IgD-negative memory B cell (primary cell): Measurements from ENCODE around the gene STRAP. TPM values are rescaled to one million over a fixed set of nuclear protein-coding genes. Genes with fewer than 3 reads are reported as not detected.
A peak's percentile ranks its signal among the peaks of the same experiment; 100 is the strongest.
"Not testable (repeated sequence)": the region's sequence is repeated elsewhere in the genome, so short reads cannot be mapped to it uniquely, and the experiment has no call there.

ENCODE experiments used
- H3K27ac Mint-ChIP-seq, 3 donors: one replicate each; pipeline ENCODE4 v1.8.0; 2020 to 2022; ENCODE audit warnings: mild to moderate bottlenecking in 3 of 3, mixed read lengths in 3 of 3, moderate library complexity in 1 of 3
- H3K27me3 Mint-ChIP-seq: one replicate; pipeline ENCODE4 v1.8.0; 2021; ENCODE audit warnings: mixed read lengths
- H3K36me3 Mint-ChIP-seq: one replicate; pipeline ENCODE4 v1.8.0; 2020; ENCODE audit warnings: mild to moderate bottlenecking, mixed read lengths
- H3K4me1 Mint-ChIP-seq, 3 donors: one replicate each; pipeline ENCODE4 v1.8.0; 2020 to 2022; ENCODE audit warnings: mixed read lengths in 3 of 3, mild to moderate bottlenecking in 1 of 3
- H3K4me3 Mint-ChIP-seq, 4 donors: one replicate each; pipeline ENCODE4 v1.8.0; 2020 to 2022; ENCODE audit warnings: mild to moderate bottlenecking in 4 of 4, mixed read lengths in 4 of 4, moderate library complexity in 3 of 4
- H3K9me3 Mint-ChIP-seq, 3 donors: one replicate each; pipeline ENCODE4 v1.8.0; 2020 to 2021; ENCODE audit warnings: mixed read lengths in 3 of 3, mild to moderate bottlenecking in 1 of 3
- polyA plus RNA-seq: library from polyadenylated mRNA; unstranded; fragments of 300-500 nt; fragmentation: Illumina TruSeq; gene quantifications from one replicate; pipeline ENCODE4 v1.2.3, GENCODE V29; 2021

The STRAP gene
- polyA plus RNA-seq, 1 donor from 2014 or later, result 95.2 TPM

DNA sequence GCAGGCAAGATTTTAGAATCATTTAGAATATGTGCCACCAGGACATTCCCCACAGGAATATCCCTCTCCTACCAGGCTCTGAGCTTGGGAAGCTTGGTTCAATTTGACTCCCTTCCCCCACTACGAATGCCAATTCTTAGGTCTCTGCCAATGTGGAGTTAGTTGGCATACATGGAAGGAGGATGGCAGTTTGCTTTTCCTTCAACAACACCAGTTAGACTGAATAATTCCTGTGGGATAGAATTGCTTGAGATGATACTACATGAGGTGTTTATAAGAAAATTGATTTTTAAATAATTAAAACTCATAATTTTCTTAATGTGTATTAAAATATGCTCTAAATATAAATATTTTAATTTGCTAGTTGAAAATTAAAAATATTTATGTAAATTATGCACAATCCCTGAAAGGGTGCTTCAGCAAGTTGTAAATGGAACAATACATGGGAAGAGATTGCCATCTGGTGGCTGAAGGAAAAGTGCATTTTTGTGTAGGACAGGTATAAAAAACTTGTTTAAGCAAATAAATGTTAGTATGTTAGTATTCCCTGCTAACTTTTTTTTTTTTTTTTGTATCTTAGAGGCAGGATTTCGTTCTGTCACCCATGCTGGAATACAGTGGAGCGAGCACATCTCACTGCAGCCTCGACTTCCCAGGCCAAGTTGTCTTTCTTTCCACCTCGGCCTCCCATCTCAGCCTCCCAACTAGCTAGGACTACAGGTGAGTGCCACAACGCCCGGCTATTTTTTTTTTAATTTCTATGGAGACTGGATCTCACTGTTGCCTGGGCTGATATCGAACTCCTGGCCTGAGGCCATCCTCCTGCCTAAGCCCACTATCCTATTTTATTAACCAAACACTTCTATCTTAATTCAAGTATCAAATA is 25.8 kb upstream of the STRAP start:
- no peaks in the 10 kb centered on the region for H3K4me1 Mint-ChIP-seq
- H3K27me3 Mint-ChIP-seq, result peaks cover 1% of the 10 kb centered on the region
- H3K27ac Mint-ChIP-seq, result no peak overlapping the region
- no peaks in the 10 kb centered on the region for H3K9me3 Mint-ChIP-seq
- H3K4me3 Mint-ChIP-seq, result no peak overlapping the region
- H3K36me3 Mint-ChIP-seq, result no peaks in the 10 kb centered on the region

DNA sequence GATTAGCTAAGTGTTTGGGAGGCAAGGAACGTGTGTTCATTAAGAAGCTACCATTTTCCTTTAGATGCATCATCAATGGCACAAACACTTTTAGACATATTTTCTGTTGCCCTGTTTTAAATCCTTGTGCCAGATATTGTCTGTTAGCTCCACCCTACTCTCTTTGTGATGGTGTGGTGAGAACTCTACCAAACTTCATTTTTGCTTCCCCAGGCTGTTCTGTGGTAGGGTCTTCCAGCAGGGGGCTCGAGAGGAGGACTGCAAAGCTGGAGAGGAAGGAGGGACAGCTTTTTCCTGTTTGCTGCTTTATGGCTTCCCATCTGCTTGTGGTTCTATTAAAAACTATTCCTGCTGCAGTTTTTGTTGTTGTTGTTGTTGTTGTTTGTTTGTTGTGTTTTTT is 23.8 kb upstream of the STRAP start:
- Mint-ChIP-seq H3K4me1 (peaks cover 0 to 3% (median 2%) of the 10 kb centered on the region in 3 donors), H3K27me3 (peaks cover 1% of the 10 kb centered on the region), H3K4me3 (no peak overlapping the region), H3K36me3 (no peaks in the 10 kb centered on the region), H3K9me3 (no peaks in the 10 kb centered on the region), H3K27ac (no peak overlapping the region)

DNA sequence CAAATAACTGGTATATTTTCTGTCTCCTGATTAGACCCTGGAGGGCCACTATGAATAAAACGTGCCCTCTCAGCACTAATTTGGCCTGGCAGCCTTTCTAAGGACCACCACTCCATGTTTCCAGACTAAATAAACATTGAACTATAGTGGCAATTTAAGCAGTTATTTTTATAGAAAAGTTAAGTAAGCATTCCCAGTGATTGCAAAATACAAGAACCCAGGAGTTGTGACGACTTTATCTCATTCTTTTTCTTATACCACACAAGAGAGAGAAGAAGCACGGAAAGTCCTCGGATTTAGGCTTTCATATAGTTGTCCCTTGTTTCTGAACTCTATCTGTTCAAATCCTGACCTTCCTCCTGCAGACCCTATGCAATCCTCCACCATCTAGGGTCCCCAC is 23.1 kb upstream of the STRAP start:
- Mint-ChIP-seq H3K27ac (no peak overlapping the region), H3K9me3 (no peaks in the 10 kb centered on the region), H3K27me3 (no peaks in the 10 kb centered on the region), H3K36me3 (no peaks in the 10 kb centered on the region), H3K4me3 (no peak overlapping the region), H3K4me1 (peaks cover 5 to 9% (median 6%) of the 10 kb centered on the region in 3 donors)

DNA sequence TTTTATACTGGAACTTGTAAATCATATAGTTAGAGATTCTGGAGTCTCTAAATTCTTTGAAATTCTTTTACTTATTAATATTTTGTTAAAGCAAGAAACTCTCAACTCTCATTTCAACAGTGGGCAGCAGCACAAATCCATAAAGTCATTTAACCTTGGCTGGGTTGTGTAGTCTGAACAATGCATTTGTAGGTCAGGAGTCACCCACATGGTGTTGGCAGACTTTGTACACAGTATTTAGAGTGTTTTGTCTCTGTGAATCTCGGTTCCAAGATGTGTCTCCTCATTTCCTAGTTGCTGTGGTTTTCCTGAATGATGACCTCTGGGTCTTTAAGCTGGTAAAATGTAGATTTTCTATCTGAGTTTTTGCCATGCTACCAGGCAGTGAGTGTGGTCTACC is 20.8 kb upstream of the STRAP start:
- Mint-ChIP-seq H3K36me3 (no peaks in the 10 kb centered on the region), H3K9me3 (no peaks in the 10 kb centered on the region), H3K4me1 (peaks cover 6 to 10% (median 7%) of the 10 kb centered on the region in 3 donors), H3K27ac (no peak overlapping the region), H3K4me3 (no peak overlapping the region), H3K27me3 (no peaks in the 10 kb centered on the region)

DNA sequence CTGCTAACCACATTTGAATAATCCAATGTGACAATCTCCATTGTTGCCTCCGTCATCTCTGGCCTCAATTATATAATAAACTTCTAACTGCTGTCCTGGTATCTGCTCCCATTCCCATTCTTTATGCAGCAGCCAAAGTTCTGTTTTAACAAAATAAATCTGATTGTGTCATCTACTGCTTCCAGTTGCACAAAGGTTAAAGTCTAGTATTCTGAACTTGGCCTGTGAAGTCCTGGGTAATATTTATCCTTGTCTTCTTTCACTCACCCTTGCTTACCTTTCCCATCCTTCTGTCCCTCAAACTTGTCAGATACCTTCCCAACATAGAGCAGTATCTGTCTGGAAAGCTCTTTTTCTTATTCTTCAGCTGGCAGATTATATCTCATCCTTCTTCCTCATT is 19.3 kb upstream of the STRAP start:
- H3K27me3 Mint-ChIP-seq, result no peaks in the 10 kb centered on the region
- peaks cover 6 to 10% (median 7%) of the 10 kb centered on the region in 3 donors for H3K4me1 Mint-ChIP-seq
- H3K9me3 Mint-ChIP-seq, result no peaks in the 10 kb centered on the region
- H3K4me3 Mint-ChIP-seq, result no peak overlapping the region
- H3K27ac Mint-ChIP-seq, result no peak overlapping the region
- H3K36me3 Mint-ChIP-seq, result no peaks in the 10 kb centered on the region

DNA sequence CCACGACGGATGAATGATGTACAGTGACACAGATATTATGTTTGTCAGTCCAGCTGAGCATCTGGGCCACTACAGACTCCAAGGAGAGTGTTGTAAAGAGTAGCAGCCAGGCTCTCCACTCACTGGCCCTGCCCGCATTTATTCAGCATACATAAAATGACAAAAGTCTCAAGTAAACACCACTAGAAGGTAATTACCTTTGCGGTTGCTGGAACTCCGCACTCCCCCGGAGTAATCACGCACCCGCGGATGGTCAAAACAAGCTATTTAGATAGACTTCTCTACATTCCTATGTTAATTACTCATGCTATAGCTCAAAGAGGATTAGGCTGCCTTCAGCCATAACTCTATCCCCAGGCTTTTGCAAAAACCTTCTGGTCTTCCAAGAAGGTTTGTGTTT is 18.8 kb upstream of the STRAP start:
- Mint-ChIP-seq H3K36me3 (no peaks in the 10 kb centered on the region), H3K4me1 (peaks cover 6 to 10% (median 7%) of the 10 kb centered on the region in 3 donors), H3K27ac (no peak overlapping the region), H3K4me3 (no peak overlapping the region), H3K27me3 (no peaks in the 10 kb centered on the region), H3K9me3 (no peaks in the 10 kb centered on the region)

DNA sequence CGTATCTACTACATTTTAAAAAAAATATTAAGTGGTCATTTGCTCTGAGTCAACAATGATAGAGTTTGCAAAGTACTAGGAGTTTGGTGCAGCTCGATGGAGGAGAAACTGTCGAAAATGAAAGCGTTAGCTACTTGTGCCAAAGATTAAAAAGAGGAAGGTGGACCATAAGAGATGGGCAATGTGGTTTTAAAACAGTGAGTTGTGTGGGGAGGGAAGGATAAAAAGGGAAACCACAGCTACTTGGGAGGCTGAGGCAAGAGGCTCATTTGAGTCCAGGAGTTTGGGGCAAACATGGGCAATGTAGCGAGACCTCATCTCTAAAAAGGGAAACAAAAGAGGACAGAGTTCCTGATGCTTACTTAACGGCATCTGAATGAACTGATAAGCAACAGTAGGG is 18.2 kb upstream of the STRAP start:
- Mint-ChIP-seq H3K4me3 (peak overlapping the region in 2 of 4 donors; percentile 14 to 29), H3K9me3 (no peaks in the 10 kb centered on the region), H3K27me3 (no peaks in the 10 kb centered on the region), H3K36me3 (no peaks in the 10 kb centered on the region), H3K27ac (peak overlapping the region in 1 of 3 donors; percentile 16), H3K4me1 (peaks cover 6 to 10% (median 7%) of the 10 kb centered on the region in 3 donors)

DNA sequence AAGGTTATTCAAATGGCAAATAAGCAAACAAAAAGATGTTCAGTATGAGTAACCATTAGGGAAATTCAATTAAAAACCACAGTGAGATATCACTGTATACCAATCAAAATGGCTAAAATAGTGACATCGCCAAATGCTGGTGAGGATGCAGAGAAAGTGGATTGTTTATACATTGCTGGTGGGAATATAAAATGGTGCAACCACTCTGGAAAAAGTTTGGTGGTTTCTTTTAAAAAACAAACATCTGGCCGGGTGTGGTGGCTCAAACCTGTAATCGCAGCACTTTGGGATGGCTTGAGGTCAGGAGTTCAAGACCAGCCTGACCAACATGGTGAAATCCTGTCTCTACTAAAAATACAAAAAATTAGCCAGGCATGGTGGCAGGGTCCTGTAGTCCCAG is 14.0 kb upstream of the STRAP start:
- no peak overlapping the region for H3K4me3 Mint-ChIP-seq
- peaks cover 0 to 3% (median 0%) of the 10 kb centered on the region in 3 donors for H3K9me3 Mint-ChIP-seq
- no peaks in the 10 kb centered on the region for H3K27me3 Mint-ChIP-seq
- no peak overlapping the region for H3K27ac Mint-ChIP-seq
- peaks cover 6% of the 10 kb centered on the region for H3K36me3 Mint-ChIP-seq
- peaks cover 7 to 9% (median 7%) of the 10 kb centered on the region in 3 donors for H3K4me1 Mint-ChIP-seq

DNA sequence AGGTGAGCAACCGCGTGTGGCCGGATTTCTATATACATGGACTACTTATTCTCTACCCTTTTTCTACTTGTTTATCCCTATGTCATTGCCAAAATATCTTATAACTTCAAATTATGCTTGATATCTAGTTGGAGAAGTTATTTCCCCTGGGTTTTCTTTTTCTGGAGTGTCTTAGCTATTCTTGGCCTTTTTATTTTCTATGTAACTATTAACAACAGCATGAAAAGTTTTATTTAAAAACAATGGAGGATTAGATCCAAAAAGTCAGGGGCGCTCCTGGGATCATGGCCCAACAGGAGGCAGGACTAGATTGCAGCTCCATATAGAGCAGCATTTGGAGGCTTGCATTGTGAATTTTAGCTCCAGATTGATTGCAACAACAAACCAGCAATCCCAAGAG is 8.6 kb upstream of the STRAP start:
- H3K36me3 Mint-ChIP-seq, result peaks cover 6% of the 10 kb centered on the region
- H3K4me1 Mint-ChIP-seq, result peaks cover 0 to 6% (median 2%) of the 10 kb centered on the region in 3 donors
- peaks cover 1% of the 10 kb centered on the region for H3K27me3 Mint-ChIP-seq
- no peak overlapping the region for H3K27ac Mint-ChIP-seq
- H3K4me3 Mint-ChIP-seq, result peak overlapping the region in 1 of 4 donors; percentile 3
- peaks cover 0 to 3% (median 0%) of the 10 kb centered on the region in 3 donors for H3K9me3 Mint-ChIP-seq

DNA sequence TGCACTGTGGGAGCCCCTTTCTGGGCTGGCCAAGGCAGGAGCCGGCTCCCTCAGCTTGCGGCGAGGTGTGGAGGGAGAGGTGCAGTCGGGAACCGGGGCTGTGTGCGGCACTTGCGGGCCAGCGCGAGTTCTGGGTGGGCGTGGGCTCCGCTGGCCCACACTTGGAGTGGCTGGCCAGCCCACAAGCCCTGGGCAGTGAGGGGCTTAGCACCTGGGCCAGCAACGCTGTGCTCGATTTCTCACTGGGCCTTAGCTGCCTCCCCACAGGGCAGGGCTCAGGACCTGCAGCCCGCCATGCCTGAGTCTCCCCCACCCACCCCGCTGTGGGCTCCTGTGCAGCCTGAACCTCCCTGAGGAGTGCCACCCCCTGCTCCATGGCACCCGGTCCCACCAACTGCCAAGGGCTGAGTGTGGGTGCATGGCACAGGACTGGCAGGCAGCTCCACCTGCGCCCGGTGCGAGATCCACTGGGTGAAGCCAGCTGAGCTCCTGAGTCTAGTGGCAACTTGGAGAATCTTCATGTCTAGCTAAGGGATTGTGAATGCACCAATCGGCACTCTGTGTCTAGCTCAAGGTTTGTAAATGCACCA is 7.5 kb upstream of the STRAP start:
- H3K36me3 Mint-ChIP-seq, H3K27me3 Mint-ChIP-seq, H3K9me3 Mint-ChIP-seq, H3K27ac Mint-ChIP-seq, H3K4me1 Mint-ChIP-seq, H3K4me3 Mint-ChIP-seq: not testable (repeated sequence)

DNA sequence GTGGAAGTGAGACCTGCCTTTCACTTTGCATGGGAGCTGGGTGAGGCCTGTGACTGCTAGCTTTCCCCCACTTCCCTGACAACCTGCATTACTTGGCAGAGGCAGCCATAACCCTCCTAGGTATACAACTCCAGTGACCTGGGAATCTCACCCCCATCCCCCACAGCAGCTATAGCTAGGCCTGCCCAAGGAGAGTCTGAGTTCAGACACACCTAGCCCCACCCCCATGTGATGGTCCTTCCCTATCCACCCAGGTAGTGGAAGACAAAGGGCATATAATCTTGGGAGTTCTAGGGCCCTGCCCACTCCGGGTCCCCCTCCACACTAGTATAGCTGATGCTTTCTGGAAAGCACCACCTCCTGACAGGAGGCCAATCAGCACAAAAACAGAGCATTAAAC is 6.3 kb upstream of the STRAP start:
- Mint-ChIP-seq H3K9me3 (no peaks in the 10 kb centered on the region), H3K4me1 (peaks cover 0 to 5% (median 2%) of the 10 kb centered on the region in 3 donors), H3K27ac (peak overlapping the region in 2 of 3 donors; percentile 31 to 56), H3K27me3 (peaks cover 1% of the 10 kb centered on the region), H3K36me3 (no peaks in the 10 kb centered on the region), H3K4me3 (no peak overlapping the region)

DNA sequence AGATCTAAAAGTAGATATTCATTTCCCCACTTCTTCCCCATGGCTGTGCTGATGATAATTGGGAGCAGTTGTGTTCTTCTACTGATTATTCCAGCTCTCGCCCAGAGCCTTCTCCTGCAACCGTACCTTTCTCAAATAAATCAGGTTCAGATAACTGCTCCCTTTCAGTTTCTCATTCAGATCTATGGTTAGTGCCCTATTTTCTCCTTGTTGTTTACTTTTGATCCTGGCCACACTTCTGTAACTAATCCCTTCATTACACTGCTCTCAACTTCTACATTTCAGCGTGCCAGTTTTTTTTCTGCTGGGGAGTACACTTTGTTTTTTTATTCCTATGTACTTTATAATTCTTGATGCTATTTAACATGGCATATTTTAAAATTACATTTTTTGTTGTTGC is 2.8 kb upstream of the STRAP start:
- H3K9me3 Mint-ChIP-seq, result no peaks in the 10 kb centered on the region
- H3K27me3 Mint-ChIP-seq, result peaks cover 1% of the 10 kb centered on the region
- peak overlapping the region in 1 of 3 donors; percentile 67 for H3K27ac Mint-ChIP-seq
- H3K4me3 Mint-ChIP-seq, result peak overlapping the region in 1 of 4 donors; percentile 33
- peaks cover 3% of the 10 kb centered on the region for H3K36me3 Mint-ChIP-seq
- peaks cover 8 to 25% (median 16%) of the 10 kb centered on the region in 3 donors for H3K4me1 Mint-ChIP-seq

DNA sequence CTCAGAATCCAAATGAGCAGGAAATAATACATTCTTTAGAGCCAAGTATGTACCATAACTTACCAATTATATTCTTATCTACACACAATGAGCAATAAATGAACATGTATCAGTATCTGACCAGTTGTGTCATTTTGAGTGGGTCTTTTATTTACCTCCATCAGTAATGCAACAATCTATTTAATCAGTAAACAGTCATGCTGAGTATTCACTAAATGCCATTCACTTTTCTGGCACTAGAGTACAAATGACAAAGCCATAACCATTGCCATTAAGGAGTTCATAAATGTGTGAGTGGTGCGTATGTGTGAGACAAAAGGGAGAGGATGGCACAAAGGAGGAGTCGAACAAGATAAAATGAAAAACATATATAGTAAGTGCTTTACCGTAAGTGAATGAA is 1.5 kb upstream of the STRAP start:
- Mint-ChIP-seq H3K4me1 (peaks cover 14 to 28% (median 18%) of the 10 kb centered on the region in 3 donors), H3K36me3 (peaks cover 3% of the 10 kb centered on the region)

DNA sequence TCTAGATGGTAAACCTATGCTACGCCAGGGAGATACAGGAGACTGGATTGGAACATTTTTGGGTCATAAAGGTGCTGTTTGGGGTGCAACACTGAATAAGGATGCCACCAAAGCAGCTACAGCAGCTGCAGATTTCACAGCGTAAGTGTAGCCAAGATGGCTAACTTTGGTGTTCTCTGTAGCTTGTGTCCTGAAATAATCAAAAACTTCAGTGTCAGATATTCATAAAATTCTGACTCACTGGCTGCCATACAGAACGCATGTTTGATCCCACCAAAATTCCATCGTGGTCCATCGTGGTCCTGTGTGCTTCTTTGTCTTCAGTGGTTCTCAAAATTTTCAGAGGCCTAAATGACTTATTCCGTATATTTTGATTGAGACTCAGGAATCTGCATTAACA is 1.3 kb downstream of the STRAP start:
- Mint-ChIP-seq H3K4me3 (peak overlapping the region; percentile 96 to 100 (median 98)), H3K36me3 (peaks cover 5% of the 10 kb centered on the region), H3K27me3 (no peaks in the 10 kb centered on the region), H3K27ac (peak overlapping the region; percentile 97 to 99 (median 99)), H3K9me3 (no peaks in the 10 kb centered on the region), H3K4me1 (peaks cover 14 to 46% (median 32%) of the 10 kb centered on the region in 3 donors)

More for the DNA sequence above, 1.5 kb upstream of the STRAP start:
- peak overlapping the region; percentile 11 to 97 (median 63) for H3K27ac Mint-ChIP-seq
- H3K4me3 Mint-ChIP-seq, result peak overlapping the region; percentile 4 to 99 (median 54)
- peaks cover 1% of the 10 kb centered on the region for H3K27me3 Mint-ChIP-seq
- H3K9me3 Mint-ChIP-seq, result no peaks in the 10 kb centered on the region

DNA sequence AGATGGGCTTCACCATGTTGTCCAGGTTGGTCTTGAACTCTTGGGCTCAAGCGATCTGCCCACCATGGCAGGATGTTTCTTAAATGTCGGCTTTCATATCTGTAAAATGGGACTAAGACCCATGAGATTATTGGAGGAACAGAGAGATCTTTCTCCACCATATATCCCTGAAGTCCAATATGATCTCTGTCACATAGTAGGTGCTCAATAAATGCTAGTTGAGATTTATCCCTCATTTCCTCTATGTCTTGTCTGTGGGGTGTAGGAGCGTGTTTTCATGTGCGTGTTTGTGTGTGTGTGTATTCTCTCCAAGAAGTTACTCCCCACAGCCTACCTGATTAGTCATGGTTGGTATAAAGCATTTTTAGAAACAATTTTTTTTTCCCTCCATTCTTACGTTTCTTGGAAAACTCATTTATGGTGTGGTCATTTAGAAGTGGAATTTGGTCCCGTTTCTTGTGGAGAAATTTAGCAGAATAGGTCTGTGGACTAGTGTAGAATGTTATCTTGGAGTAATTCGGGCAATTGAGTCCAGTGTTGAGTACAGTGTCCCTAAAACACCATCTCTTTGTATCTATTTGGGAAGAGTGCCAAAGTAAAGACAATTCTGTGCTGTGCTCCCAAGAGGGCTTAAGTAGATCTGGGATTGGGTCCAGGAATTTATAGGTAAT is 4.3 kb downstream of the STRAP start:
- Mint-ChIP-seq H3K27ac (peak overlapping the region in 2 of 3 donors; percentile 22 to 50), H3K9me3 (no peaks in the 10 kb centered on the region), H3K36me3 (peaks cover 5% of the 10 kb centered on the region), H3K4me3 (peak overlapping the region in 1 of 4 donors; percentile 6), H3K4me1 (peaks cover 17 to 43% (median 29%) of the 10 kb centered on the region in 3 donors), H3K27me3 (no peaks in the 10 kb centered on the region)
